SK-N-SH treated with all-trans-retinoic acid at 6 μM for 48 hours (cell line): ENCODE results near the gene SUGP2.

Source experiments
- ATAC-seq: fragments of 200-7000 bp; cut with Tn5 transposase; 3 replicates; pipeline ENCODE4 v1.9.1; 2020; ENCODE audit warnings: mild to moderate bottlenecking, moderate library complexity
- ARNTL ChIP-seq: fragments of 450-650 bp; formaldehyde crosslinking; IDR thresholded peaks from 2 replicates; pipeline ENCODE4 v1.5.0; 2020; ENCODE audit warnings: low read depth, mild to moderate bottlenecking, moderate library complexity, borderline replicate concordance
- BACH2 ChIP-seq: fragments of 250-450 bp; sonication (Bioruptor Pico); IDR thresholded peaks from 2 replicates; pipeline ENCODE4 v1.9.0; 2021; ENCODE audit warnings: mild to moderate bottlenecking, borderline replicate concordance
- ESRRG ChIP-seq: fragments of 250-450 bp; sonication (Bioruptor Pico); IDR thresholded peaks from 2 replicates; pipeline ENCODE4 v1.6.1; 2021; ENCODE audit warnings: mild to moderate bottlenecking
- GLIS3 ChIP-seq: fragments of 250-450 bp; sonication (Bioruptor Pico); IDR thresholded peaks from 2 replicates; pipeline ENCODE4 v1.5.0; 2020; ENCODE audit warnings: mild to moderate bottlenecking, moderate library complexity
- ISL1 ChIP-seq: fragments of 250-450 bp; sonication (Bioruptor Pico); IDR thresholded peaks from 2 replicates; pipeline ENCODE4 v2.1.2; 2022; ENCODE audit warnings: mild to moderate bottlenecking, moderate library complexity
- OSR1 ChIP-seq: fragments of 250-450 bp; sonication (Bioruptor Pico); IDR thresholded peaks from 2 replicates; pipeline ENCODE4 v1.8.0; 2022; ENCODE audit warnings: moderate library complexity, mild to moderate bottlenecking, inconsistent platforms
- PPARA ChIP-seq: fragments of 250-450 bp; sonication (Bioruptor Pico); IDR thresholded peaks from 2 replicates; pipeline ENCODE4 v1.5.0; 2020; ENCODE audit warnings: mild to moderate bottlenecking, borderline replicate concordance
- RARB ChIP-seq: fragments of 250-450 bp; sonication (Bioruptor Pico); IDR thresholded peaks from 2 replicates; pipeline ENCODE4 v1.8.0; 2021; ENCODE audit warnings: mild to moderate bottlenecking, moderate library complexity
- SNAI2 ChIP-seq: fragments of 250-450 bp; sonication (Bioruptor Pico); IDR thresholded peaks from 2 replicates; pipeline ENCODE4 v1.5.0; 2020; ENCODE audit warnings: mild to moderate bottlenecking, moderate library complexity
- TOX ChIP-seq: fragments of 250-450 bp; sonication (Bioruptor Pico); IDR thresholded peaks from 2 replicates; pipeline ENCODE4 v1.8.0; 2021; ENCODE audit warnings: mild to moderate bottlenecking, moderate library complexity, borderline replicate concordance
- ZC3H10 ChIP-seq: fragments of 250-450 bp; sonication (Bioruptor Pico); IDR thresholded peaks from 2 replicates; pipeline ENCODE4 v1.5.1; 2021; ENCODE audit warnings: mild to moderate bottlenecking, moderate library complexity
- ZFP3 ChIP-seq: fragments of 250-450 bp; sonication (Bioruptor Pico); IDR thresholded peaks from 2 replicates; pipeline ENCODE4 v1.5.0; 2020; ENCODE audit warnings: mild to moderate bottlenecking, moderate library complexity
- ZNF70 ChIP-seq: fragments of 450-650 bp; formaldehyde crosslinking; IDR thresholded peaks from 2 replicates; pipeline ENCODE4 v1.5.0; 2020; ENCODE audit warnings: mild to moderate bottlenecking, moderate library complexity
- TF ChIP-seq, protein P1 (sequence below): fragments of 250-450 bp; sonication (Bioruptor Pico); IDR thresholded peaks from 2 replicates; pipeline ENCODE4 v1.5.0; 2020; ENCODE audit warnings: mild to moderate bottlenecking, moderate library complexity
- TF ChIP-seq, protein P2 (sequence below): fragments of 250-450 bp; sonication (Bioruptor Pico); IDR thresholded peaks from 2 replicates; pipeline ENCODE4 v1.8.0; 2021; ENCODE audit warnings: low read depth, mild to moderate bottlenecking, moderate library complexity, borderline replicate concordance
- TF ChIP-seq, protein P3 (sequence below): fragments of 250-450 bp; sonication (Bioruptor Pico); IDR thresholded peaks from 2 replicates; pipeline ENCODE4 v1.5.1; 2020; ENCODE audit warnings: low read depth, mild to moderate bottlenecking, moderate library complexity
- TF ChIP-seq, protein P4 (sequence below): fragments of 250-450 bp; sonication (Bioruptor Pico); IDR thresholded peaks from 2 replicates; pipeline ENCODE4 v1.8.0; 2020; ENCODE audit warnings: mild to moderate bottlenecking, moderate library complexity, borderline replicate concordance

The SUGP2 gene

DNA sequence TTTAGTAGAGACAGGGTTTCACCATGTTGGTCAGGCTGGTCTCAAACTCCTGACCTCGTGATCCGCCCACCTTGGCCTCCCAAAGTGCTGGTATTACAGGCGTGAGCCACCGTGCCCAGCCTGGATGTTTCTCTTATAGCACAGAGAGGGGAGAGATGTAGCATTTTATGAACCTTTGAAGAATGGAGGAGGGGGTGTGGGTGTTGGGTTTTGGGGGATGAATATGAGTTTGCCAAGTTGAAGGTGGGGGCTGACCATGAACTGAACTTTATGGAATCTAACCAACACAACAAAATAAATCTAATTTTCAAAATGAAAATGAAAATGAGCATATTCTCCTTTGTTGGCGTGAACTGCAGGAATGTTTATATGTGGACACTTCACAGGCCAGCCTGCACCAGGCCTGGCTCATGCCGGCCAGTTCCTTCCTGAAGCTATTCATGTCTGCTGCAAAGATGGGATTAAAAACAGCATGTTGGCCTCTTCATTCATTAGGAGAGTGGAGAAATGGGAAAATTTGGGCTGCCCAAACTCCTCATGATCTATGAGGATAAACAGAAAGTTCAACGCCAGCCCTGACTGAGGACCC is 52.8 kb downstream of the SUGP2 start:
- TF ChIP-seq PPARA: no peak
- TF ChIP-seq ZFP3 (CRISPR knock-in tag): peak; percentile 94
- no peak for ATAC-seq

DNA sequence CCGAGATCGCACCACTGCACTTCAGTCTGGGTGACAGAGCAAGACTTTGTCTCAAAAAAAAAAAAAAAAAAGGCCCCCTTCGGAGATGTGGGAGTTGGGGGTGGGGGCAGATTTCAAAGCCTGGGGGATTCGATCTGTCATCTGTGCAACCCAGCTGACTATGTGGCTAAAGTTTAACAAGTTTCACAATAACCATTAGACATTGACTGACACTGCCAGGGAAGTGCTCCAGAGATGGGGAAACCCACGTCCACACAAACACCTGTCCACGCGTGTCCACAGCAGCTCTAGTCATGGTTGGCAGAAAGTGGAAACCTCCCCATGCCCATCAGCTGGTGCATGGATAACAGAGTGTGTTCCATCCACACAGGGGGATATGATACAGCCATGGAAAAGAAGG is 54.7 kb downstream of the SUGP2 start:
- ATAC-seq: no peak
- TF ChIP-seq TOX (CRISPR knock-in tag) (no peak), PPARA (no peak)
- TF ChIP-seq, protein P1, sequence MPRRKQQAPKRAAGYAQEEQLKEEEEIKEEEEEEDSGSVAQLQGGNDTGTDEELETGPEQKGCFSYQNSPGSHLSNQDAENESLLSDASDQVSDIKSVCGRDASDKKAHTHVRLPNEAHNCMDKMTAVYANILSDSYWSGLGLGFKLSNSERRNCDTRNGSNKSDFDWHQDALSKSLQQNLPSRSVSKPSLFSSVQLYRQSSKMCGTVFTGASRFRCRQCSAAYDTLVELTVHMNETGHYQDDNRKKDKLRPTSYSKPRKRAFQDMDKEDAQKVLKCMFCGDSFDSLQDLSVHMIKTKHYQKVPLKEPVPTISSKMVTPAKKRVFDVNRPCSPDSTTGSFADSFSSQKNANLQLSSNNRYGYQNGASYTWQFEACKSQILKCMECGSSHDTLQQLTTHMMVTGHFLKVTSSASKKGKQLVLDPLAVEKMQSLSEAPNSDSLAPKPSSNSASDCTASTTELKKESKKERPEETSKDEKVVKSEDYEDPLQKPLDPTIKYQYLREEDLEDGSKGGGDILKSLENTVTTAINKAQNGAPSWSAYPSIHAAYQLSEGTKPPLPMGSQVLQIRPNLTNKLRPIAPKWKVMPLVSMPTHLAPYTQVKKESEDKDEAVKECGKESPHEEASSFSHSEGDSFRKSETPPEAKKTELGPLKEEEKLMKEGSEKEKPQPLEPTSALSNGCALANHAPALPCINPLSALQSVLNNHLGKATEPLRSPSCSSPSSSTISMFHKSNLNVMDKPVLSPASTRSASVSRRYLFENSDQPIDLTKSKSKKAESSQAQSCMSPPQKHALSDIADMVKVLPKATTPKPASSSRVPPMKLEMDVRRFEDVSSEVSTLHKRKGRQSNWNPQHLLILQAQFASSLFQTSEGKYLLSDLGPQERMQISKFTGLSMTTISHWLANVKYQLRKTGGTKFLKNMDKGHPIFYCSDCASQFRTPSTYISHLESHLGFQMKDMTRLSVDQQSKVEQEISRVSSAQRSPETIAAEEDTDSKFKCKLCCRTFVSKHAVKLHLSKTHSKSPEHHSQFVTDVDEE (CRISPR knock-in tag): no peak

DNA sequence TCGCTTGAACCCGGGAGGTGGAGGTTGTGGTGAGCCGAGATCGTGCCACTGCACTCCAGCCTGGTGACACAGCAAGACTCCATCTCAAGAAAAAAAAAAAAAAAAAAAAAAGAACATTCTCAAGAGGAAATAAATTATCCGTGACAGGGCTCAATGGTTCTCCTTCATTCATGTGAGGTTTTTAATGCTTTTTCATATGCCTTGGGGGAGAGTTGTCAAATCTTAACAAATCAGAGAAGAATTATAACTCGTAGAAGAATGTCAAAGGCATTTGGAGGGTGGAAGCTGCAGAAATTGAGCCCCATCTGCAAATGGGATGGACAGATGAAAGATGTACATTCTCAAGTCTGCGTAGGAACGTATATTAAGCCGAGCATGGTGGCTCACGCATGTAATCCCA is 57.4 kb downstream of the SUGP2 start:
- TF ChIP-seq, protein P2, sequence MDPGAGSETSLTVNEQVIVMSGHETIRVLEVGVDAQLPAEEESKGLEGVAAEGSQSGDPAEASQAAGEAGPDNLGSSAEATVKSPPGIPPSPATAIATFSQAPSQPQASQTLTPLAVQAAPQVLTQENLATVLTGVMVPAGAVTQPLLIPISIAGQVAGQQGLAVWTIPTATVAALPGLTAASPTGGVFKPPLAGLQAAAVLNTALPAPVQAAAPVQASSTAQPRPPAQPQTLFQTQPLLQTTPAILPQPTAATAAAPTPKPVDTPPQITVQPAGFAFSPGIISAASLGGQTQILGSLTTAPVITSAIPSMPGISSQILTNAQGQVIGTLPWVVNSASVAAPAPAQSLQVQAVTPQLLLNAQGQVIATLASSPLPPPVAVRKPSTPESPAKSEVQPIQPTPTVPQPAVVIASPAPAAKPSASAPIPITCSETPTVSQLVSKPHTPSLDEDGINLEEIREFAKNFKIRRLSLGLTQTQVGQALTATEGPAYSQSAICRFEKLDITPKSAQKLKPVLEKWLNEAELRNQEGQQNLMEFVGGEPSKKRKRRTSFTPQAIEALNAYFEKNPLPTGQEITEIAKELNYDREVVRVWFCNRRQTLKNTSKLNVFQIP (CRISPR knock-in tag): no peak
- TF ChIP-seq, protein P3, sequence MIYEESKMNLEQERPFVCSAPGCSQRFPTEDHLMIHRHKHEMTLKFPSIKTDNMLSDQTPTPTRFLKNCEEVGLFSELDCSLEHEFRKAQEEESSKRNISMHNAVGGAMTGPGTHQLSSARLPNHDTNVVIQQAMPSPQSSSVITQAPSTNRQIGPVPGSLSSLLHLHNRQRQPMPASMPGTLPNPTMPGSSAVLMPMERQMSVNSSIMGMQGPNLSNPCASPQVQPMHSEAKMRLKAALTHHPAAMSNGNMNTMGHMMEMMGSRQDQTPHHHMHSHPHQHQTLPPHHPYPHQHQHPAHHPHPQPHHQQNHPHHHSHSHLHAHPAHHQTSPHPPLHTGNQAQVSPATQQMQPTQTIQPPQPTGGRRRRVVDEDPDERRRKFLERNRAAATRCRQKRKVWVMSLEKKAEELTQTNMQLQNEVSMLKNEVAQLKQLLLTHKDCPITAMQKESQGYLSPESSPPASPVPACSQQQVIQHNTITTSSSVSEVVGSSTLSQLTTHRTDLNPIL (CRISPR knock-in tag): no peak
- TF ChIP-seq GLIS3 (CRISPR knock-in tag) (no peak), TOX (CRISPR knock-in tag) (no peak), SNAI2 (CRISPR knock-in tag) (no peak), ARNTL (CRISPR knock-in tag) (no peak), ZNF70 (CRISPR knock-in tag) (no peak), ZC3H10 (no peak), BACH2 (no peak), ISL1 (CRISPR knock-in tag) (no peak), ESRRG (CRISPR knock-in tag) (no peak), RARB (CRISPR knock-in tag) (no peak), OSR1 (no peak)
- TF ChIP-seq, protein P1 (CRISPR knock-in tag): no peak
- TF ChIP-seq, protein P4, sequence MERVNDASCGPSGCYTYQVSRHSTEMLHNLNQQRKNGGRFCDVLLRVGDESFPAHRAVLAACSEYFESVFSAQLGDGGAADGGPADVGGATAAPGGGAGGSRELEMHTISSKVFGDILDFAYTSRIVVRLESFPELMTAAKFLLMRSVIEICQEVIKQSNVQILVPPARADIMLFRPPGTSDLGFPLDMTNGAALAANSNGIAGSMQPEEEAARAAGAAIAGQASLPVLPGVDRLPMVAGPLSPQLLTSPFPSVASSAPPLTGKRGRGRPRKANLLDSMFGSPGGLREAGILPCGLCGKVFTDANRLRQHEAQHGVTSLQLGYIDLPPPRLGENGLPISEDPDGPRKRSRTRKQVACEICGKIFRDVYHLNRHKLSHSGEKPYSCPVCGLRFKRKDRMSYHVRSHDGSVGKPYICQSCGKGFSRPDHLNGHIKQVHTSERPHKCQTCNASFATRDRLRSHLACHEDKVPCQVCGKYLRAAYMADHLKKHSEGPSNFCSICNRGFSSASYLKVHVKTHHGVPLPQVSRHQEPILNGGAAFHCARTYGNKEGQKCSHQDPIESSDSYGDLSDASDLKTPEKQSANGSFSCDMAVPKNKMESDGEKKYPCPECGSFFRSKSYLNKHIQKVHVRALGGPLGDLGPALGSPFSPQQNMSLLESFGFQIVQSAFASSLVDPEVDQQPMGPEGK (CRISPR knock-in tag): no peak
- no peak for ATAC-seq

DNA sequence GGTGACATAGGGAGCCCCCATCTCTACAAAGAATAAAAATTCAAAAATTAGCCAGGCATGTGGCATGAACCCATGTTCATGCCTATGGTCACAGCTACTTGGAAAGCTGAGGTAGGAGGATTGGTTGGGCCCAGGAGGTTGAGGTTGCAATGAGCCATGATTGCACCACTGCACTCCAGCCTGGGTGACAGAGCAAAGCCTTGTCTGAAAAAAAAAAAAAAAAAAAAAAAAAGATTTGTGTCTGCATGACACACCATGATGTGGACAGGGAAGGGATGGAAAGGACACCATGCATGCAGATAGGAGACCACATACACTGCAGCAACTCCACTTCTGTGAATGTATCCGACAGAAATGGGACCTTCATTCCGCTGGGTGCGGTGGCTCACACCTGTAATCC is 58.3 kb downstream of the SUGP2 start:
- no peak for TF ChIP-seq GLIS3 (CRISPR knock-in tag)
- no peak for TF ChIP-seq ZFP3 (CRISPR knock-in tag)
- TF ChIP-seq SNAI2 (CRISPR knock-in tag): no peak
- ATAC-seq: no peak
